Mesenteric fat pad (tissue), 1 donor: ENCODE measurements around the gene HIGD2A. TPM values are rescaled to one million over a fixed set of nuclear protein-coding genes. Genes with fewer than 3 reads are reported as not detected.

Experiments used
- DNase-seq: peaks from one replicate; pipeline ENCODE4 v3.0.0-alpha.2; 2020; ENCODE audit warnings: low spot score
- microRNA-seq: library from miRNA; unstranded; fragments of <30 nt; microRNA quantifications from one replicate; pipeline ENCODE4 v1.2.0, GENCODE V29; 2020; ENCODE audit warnings: borderline number of aligned reads
- total RNA-seq: library from RNA; stranded (reverse); fragmentation: NEBNext Ultra II Directional; extraction: Animal tissue kit (Norgen Biotek cat#: 25700); gene quantifications from one replicate; pipeline ENCODE4 v1.2.1, GENCODE V29; 2021
- donor health status: DM: yes; HTN: yes; CAD: no.

HIGD2A gene
- total RNA-seq, 1 donor from 2014 or later, result 107 TPM

- DNase-seq, result no peak
Observed at GRCh38 chr5:176415240-176415951, 26.8 kb downstream of the HIGD2A start.

DNA sequence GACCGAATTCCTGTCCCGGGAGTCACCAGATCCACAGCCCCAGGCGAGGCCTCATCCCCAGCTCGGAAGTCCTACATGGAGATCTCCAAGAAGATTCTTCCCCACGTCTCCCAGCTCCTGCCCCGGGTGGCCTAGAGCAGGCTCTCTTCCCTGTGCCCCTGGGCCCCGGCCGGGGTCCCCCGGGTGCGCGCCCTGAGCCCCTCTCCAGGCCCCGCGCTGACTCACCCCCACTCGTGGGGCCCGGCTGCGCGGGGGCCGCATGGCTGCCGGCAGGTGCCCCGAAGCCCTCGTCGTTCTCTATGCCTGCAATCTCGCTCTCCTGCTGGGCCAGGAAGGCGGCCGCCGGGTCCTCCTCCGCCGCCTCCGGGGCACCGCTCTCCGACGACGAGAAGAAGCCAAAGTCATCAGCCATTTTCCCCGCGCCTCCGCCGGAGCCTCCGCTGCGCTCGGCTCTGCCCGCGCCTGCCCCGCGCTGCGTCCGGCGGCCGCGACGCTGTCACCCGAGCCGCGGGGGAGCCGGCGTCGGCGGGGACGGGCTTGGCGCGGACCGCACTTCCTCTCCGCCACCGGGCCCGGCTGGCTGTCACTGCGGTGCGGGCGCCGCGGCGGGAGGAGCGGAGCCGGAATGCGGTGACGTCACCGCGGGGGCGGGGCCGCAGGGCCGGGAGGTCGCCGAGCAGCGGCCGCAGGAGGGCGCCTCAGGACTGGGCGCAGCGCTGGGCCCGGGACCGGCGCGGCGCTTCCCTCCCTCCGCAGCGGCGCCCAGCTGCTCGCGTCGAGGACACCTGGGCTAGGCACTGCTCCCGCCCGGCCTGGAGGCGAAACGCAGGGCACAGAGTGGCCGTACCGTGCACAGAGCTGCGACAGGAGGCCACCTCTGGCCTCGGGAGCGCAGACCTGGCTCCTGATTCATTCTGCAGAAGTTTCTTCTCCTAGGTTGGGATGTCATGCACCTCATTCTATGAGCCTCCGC lies 27.7 kb downstream of the HIGD2A start, which contains the start of gene CLTB:
Gene CLTB, minus strand, starts transcription at position 588 of the 973 bp plus-strand sequence. Its CDS starts 176 bp downstream, at position 412.
- peak; percentile 96 for DNase-seq

DNA sequence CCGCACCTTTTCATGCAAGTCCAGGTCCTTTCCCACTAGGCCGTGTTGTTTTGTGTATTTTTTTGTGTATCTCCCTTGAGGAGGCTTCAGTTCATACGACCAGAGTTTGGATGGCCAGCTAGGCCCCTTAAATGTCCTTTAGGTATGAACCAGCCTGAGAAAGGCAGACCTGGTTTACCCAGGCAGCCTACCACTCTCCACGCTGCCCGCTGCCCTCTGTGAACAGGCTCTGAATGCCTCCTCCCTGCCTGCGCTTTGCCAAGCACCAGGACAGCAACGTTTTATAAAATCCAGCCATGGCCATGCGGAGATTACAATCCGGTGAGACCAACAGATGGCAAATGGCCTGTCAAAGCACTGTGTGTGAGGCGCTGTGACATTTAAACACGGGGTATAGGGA lies 28.4 kb downstream of the HIGD2A start:
- DNase-seq, result no peak

GRCh38 chr5:176418251-176418650 lies 29.7 kb downstream of the HIGD2A start:
- DNase-seq, result no peak

DNA sequence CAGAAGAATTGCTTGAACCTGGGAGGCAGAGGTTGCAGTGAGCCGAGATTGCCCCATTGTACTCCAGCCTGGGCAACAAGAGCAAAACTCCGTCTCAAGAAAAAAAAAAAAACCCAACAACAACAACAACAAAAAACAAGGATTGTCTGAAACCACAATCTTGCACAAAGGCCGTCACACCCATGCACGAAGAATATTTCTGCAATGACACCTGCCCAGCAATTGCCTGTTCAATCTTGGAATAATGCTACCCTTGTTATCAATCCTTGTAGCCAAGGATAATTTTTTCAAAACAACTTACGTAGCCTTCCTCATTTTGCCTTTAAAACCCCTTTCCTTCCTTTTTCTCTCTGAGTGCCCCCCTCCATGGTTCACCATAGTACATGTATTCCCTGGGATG lies 31.5 kb downstream of the HIGD2A start:
- no peak for DNase-seq

DNA sequence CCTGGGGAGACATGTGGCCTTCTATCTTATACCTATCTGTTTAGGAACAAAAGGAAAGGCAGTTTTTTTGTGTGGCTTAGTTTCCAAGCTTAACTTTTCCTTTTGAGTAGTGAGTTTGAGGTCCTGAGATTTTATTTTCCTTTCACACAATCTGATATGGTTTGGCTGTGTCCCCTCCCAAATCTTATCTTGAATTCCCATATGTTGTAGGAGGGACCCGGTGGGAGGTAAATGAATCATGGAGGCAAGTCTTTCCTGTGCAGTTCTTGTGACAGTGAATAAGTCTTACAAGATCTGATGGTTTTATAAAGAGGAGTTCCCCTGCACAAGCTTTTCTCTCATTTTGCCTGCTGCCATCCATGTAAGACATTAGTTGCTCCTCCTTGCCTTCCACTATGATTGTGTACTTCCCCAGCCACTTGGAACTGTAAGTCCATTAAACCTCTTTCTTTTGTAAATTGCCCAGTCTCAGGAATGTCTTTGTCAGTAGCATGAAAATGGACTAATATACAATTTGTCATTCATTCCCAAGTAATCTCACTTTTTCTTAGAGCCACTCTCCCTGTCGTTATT lies 32.5 kb downstream of the HIGD2A start:
- no peak for DNase-seq

DNA sequence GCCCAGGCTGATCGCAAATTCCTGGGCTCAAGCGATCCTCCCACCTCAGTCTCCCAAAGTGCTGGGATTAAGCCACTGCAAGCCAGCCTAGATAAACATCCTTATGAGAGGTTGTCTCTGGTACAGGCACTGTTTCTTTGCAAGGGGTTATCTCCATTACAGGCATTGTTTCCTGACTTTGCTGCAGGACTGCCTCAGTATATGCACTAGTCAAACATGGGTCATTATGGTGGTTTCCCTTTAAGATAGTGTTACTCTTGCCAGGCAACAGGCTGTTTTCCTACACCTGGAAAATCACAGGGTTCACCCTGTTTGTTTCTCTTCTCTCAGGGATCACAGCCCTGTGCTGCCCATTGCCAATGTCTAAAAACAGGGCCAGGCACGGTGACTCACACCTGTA lies 35.6 kb downstream of the HIGD2A start:
- no peak for DNase-seq

GRCh38 chr5:176425138-176425537 lies 36.6 kb downstream of the HIGD2A start:
- DNase-seq, result no peak

DNA sequence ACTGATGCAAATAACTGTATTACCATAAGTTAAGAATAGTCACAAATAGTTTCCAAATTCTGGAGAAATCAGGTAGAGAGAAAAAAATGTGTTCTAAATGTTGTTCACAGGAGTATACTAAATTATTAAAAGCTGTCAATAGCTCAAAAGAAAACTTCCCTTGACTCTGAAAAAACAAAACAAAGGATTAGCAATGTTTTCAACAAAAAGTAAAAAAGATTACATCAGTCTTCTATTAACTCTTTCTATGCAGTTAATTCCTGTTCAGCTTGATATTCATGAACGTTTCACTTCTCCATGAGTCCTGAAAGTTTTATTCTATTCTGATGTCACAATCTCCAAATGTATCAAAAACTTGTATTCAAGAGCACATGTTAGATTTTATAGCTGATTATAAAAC lies 37.2 kb downstream of the HIGD2A start:
- DNase-seq, result no peak

GRCh38 chr5:176426876-176427275 lies 38.3 kb downstream of the HIGD2A start:
- no peak for DNase-seq

- no peak for DNase-seq
Observed at GRCh38 chr5:176427971-176428370, 39.4 kb downstream of the HIGD2A start.

DNA sequence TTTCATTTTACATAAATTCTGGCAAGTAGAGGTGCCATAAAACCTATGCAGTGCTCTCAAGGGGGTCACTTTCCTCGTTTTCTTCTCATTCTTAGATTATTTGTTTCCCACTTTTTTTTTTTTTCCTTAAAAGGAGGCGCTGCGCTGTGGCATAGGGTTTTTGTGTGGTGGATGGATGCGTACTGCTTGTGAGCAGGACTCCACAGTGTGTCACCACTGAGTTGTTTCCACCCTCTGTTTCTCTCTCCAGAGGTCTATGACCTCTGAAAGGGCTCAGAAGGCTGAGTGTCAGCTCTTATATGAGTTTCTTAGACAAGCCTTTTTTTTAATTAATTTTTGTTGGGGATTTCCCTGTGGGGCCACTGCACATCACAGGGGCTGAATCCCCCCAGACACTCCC lies 41.4 kb downstream of the HIGD2A start:
- DNase-seq, result no peak

DNA sequence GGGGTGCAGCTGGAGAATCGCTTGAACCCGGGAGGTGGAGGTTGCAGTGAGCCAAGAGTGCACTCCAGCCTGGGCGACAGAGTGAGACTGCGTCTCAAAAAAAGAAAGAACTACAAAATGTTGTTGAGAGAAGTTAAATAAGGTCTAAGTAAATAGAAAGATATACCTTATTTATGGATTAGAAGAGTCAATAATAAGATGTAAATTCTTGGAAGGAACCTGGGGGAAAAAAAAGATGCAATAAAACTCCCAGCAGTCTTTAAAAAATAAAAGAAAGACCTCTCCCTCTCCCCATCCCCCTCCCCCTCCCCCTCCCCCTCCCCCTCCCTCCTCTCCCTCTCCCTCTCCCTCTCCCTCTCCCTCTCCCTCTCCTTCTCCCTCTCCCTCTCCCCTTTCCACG lies 44.2 kb downstream of the HIGD2A start:
- no peak for DNase-seq

GRCh38 chr5:176436656-176437055 lies 48.1 kb downstream of the HIGD2A start:
- no peak for DNase-seq

- no peak for DNase-seq
Observed at GRCh38 chr5:176438959-176439757, 50.6 kb downstream of the HIGD2A start.

Small RNAs within 50 kb of the gene (microRNA-seq; reads per million reads assigned to microRNA genes)
- 5.8 reads per million for gene MIR1271

Other genes with a start within 250 kb of the HIGD2A start
- gene SIMC1, start 150.3 kb upstream of the HIGD2A start, total RNA-seq, result 11.5 TPM
- gene KIAA1191, start 27.0 kb upstream of the HIGD2A start, total RNA-seq, result 65.9 TPM
- 4.4 TPM for gene ARL10, start 23.3 kb upstream of the HIGD2A start, total RNA-seq
- gene NOP16, start 153 bp upstream of the HIGD2A start, total RNA-seq, result 38.9 TPM
- 84.7 TPM for gene CLTB, start 27.8 kb downstream of the HIGD2A start, total RNA-seq
- 34.2 TPM for gene FAF2, start 59.6 kb downstream of the HIGD2A start, total RNA-seq
- gene RNF44, start 148.7 kb downstream of the HIGD2A start, total RNA-seq, result 23.5 TPM
- 0.45 TPM for gene CDHR2, start 160.6 kb downstream of the HIGD2A start, total RNA-seq
- gene GPRIN1, start 221.4 kb downstream of the HIGD2A start, total RNA-seq, result 1.3 TPM
- gene SNCB, start 241.8 kb downstream of the HIGD2A start, total RNA-seq, result not detected
- gene EIF4E1B, start 241.9 kb downstream of the HIGD2A start, total RNA-seq, result not detected